HepG2 (cell line): Measurements from ENCODE around the gene RNF123. TPM values are rescaled to one million over a fixed set of nuclear protein-coding genes. Genes with fewer than 3 reads are reported as not detected.

Source experiments
- ARHGAP35 ChIP-seq: sonication (generic); formaldehyde crosslinking; IDR thresholded peaks from 2 replicates; pipeline ENCODE4 v1.9.0; 2022; ENCODE audit warnings: mild to moderate bottlenecking, inconsistent platforms, moderate library complexity, missing genetic modification reagents, borderline replicate concordance
- ATAD3A ChIP-seq: sonication (generic); formaldehyde crosslinking; IDR thresholded peaks from 2 replicates; pipeline ENCODE4 v1.4.0; 2020; ENCODE audit warnings: missing genetic modification reagents
- EEA1 ChIP-seq: sonication (generic); formaldehyde crosslinking; IDR thresholded peaks from 2 replicates; pipeline ENCODE4 v1.5.1; 2020; ENCODE audit warnings: mild to moderate bottlenecking, missing genetic modification reagents, borderline replicate concordance
- FOXJ3 ChIP-seq: sonication (generic); formaldehyde crosslinking; IDR thresholded peaks from 2 replicates; pipeline ENCODE4 v1.4.0; 2020; ENCODE audit warnings: missing genetic modification reagents, mild to moderate bottlenecking, borderline replicate concordance
- GFI1 ChIP-seq: sonication (generic); formaldehyde crosslinking; IDR thresholded peaks from 2 replicates; pipeline ENCODE4 v1.5.0; 2020; ENCODE audit warnings: missing genetic modification reagents, mild to moderate bottlenecking, borderline replicate concordance
- HNRNPH1 ChIP-seq: fragments of 200-400 bp; formaldehyde crosslinking; optimal IDR thresholded peaks from 2 replicates; pipeline ENCODE3; 2017; ENCODE audit warnings: mild to moderate bottlenecking, low read depth, low read length
- MAFK ChIP-seq, 2 experiments: IDR thresholded peaks in 1 of 2; conservative IDR thresholded peaks in 1 of 2; 2 replicates each; pipeline ENCODE4 v1.6.1; 2011; ENCODE audit warnings: improper control_type of control experiment in 2 of 2, low read length in 2 of 2
- NFIC ChIP-seq: IDR thresholded peaks from 2 replicates; pipeline ENCODE4 v1.6.1; 2012; ENCODE audit warnings: mild to moderate bottlenecking, low read length, inconsistent platforms
- SETDB1 ChIP-seq: sonication (generic); formaldehyde crosslinking; IDR thresholded peaks from 2 replicates; pipeline ENCODE4 v1.5.1; 2020; ENCODE audit warnings: missing genetic modification reagents, mild to moderate bottlenecking, borderline replicate concordance
- SRSF1 ChIP-seq: fragments of 200-400 bp; formaldehyde crosslinking; optimal IDR thresholded peaks from 2 replicates; pipeline ENCODE3; 2017; ENCODE audit warnings: mild to moderate bottlenecking, low read depth, low read length, moderate library complexity
- YEATS4 ChIP-seq: sonication (generic); formaldehyde crosslinking; IDR thresholded peaks from 2 replicates; pipeline ENCODE4 v1.4.0; 2020; ENCODE audit warnings: missing genetic modification reagents, borderline replicate concordance
- ZNF251 ChIP-seq: sonication (generic); formaldehyde crosslinking; IDR thresholded peaks from 2 replicates; pipeline ENCODE4 v1.9.0; 2021; ENCODE audit warnings: mild to moderate bottlenecking, missing genetic modification reagents
- ZNF253 ChIP-seq: sonication (generic); formaldehyde crosslinking; IDR thresholded peaks from 2 replicates; pipeline ENCODE4 v1.8.0; 2022; ENCODE audit warnings: mild to moderate bottlenecking, missing genetic modification reagents, borderline replicate concordance
- ZNF350 ChIP-seq: sonication (generic); formaldehyde crosslinking; IDR thresholded peaks from 2 replicates; pipeline ENCODE4 v1.4.0; 2020; ENCODE audit warnings: mild to moderate bottlenecking, low read depth, missing genetic modification reagents, borderline replicate concordance
- ZNF567 ChIP-seq: sonication (generic); formaldehyde crosslinking; IDR thresholded peaks from 2 replicates; pipeline ENCODE4 v1.8.1; 2023; ENCODE audit warnings: mild to moderate bottlenecking, missing genetic modification reagents, borderline replicate concordance
- ZNF678 ChIP-seq: sonication (generic); formaldehyde crosslinking; IDR thresholded peaks from 2 replicates; pipeline ENCODE4 v1.4.0; 2020; ENCODE audit warnings: mild to moderate bottlenecking, missing genetic modification reagents
- ZNF724P ChIP-seq: sonication (generic); formaldehyde crosslinking; IDR thresholded peaks from 2 replicates; pipeline ENCODE4 v1.8.0; 2022; ENCODE audit warnings: missing genetic modification reagents, borderline replicate concordance
- polyA plus RNA-seq, 8 experiments: library from polyadenylated mRNA; depleted of rRNA in 3 of 8; stranded (reverse) in 7 of 8; unstranded in 1 of 8; fragments of >200 nt; fragmentation: Illumina TruSeq in 4 of 8; extraction: Trizol in 4 of 8; gene quantifications; 2 replicates each; pipeline versions ENCODE4 v1.2.1 to v1.2.3, GENCODE V29; 2011 to 2016; ENCODE audit warnings: low read depth in 4 of 8, missing spikeins in 1 of 8, mixed read lengths in 1 of 8; ENCODE audit not compliant: insufficient read depth in 1 of 8
- total RNA-seq, 5 experiments: library from RNA; depleted of rRNA; stranded (reverse); fragments of >200 nt; fragmentation: Illumina TruSeq; extraction: Trizol; gene quantifications; 2 replicates each; pipeline ENCODE4 v1.2.3, GENCODE V29; 2016; ENCODE audit warnings: low read depth in 1 of 5
- TF ChIP-seq, protein P1 (sequence below): sonication (generic); formaldehyde crosslinking; IDR thresholded peaks from 2 replicates; pipeline ENCODE4 v1.9.0; 2022; ENCODE audit warnings: missing genetic modification reagents, mild to moderate bottlenecking, borderline replicate concordance
- TF ChIP-seq, protein P2 (sequence below): sonication (generic); formaldehyde crosslinking; IDR thresholded peaks from 2 replicates; pipeline ENCODE4 v1.4.0; 2020; ENCODE audit warnings: missing genetic modification reagents
- TF ChIP-seq, protein P3 (sequence below): sonication (generic); formaldehyde crosslinking; IDR thresholded peaks from 2 replicates; pipeline ENCODE4 v1.5.0; 2020; ENCODE audit warnings: mild to moderate bottlenecking, missing genetic modification reagents, borderline replicate concordance
- TF ChIP-seq, protein P4 (sequence below): sonication (generic); formaldehyde crosslinking; IDR thresholded peaks from 2 replicates; pipeline ENCODE4 v1.4.0; 2020; ENCODE audit warnings: missing genetic modification reagents

Gene RNF123
- total and polyA plus RNA-seq, 2 of the 13 experiments (the other 11 are each of a cell fraction or from before 2014, with no cell fraction given) = 29.9 to 82.2 TPM

DNA sequence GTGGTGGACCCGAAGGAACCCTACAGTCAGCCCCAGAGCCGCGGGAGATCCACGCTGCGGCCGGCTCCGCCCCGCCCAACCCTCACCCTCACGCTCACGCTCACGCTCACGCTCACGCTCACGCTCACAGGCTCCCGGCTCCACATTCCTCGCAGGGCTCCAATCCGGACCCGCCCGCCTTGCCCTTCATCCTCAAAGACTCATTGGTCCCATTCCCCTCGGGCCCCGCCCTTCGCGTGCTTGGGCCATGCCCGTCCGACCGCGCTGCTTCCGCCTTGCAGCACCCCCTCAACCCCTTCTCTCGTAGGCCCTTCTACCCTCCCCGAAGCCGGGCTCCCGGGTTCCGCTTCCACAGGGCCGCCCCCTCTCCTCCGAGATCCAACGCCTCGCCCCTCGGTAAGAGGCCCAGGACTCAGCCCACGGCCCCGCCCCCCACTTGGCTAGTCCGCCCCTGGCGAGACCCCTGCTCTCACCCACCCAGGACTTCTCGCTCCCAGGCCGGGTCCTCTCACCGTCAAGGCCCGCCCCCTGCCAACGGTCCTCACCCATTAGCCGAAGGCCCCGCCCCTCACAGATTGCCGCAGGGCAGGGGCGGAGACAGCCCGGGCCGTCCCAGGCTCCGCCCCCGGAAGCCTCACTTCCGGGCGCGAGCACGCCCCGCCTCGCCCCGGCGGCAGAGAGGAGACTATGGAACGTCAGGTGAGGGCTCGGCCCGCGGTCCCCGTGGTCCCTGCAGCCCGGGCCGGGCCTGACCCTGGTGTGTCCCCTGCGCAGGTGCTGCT, 15.5 kb upstream of the RNF123 start, which contains the start of gene APEH (continued):
- TF ChIP-seq ATAD3A (CRISPR knock-in tag) (no peak), ZNF678 (CRISPR knock-in tag) (no peak), SETDB1 (CRISPR knock-in tag) (no peak), ZNF567 (no peak; the same call in 1 of the 2 replicates), ZNF350 (CRISPR knock-in tag) (no peak; the same call in 1 of the 2 replicates), NFIC (no peak), EEA1 (CRISPR knock-in tag) (no peak), HNRNPH1 (peak; percentile 14), GFI1 (CRISPR knock-in tag) (no peak; the same call in 1 of the 2 replicates), ZNF724P (CRISPR knock-in tag) (no peak), SRSF1 (peak; percentile 90), ZNF253 (CRISPR knock-in tag) (no peak; the same call in 1 of the 2 replicates), YEATS4 (CRISPR knock-in tag) (peak; percentile 50; the same call in 1 of the 2 replicates), FOXJ3 (CRISPR knock-in tag) (no peak), MAFK (conservative IDR thresholded peaks at IDR 0.05 in 1 of 2, IDR thresholded peaks at IDR 0.05 in 1 of 2; ENCODE audit: low read length in 2 of 2) (no peak), ARHGAP35 (peak; percentile 67; the same call in 1 of the 2 replicates), ZNF251 (CRISPR knock-in tag) (no peak)
- TF ChIP-seq, protein P1, sequence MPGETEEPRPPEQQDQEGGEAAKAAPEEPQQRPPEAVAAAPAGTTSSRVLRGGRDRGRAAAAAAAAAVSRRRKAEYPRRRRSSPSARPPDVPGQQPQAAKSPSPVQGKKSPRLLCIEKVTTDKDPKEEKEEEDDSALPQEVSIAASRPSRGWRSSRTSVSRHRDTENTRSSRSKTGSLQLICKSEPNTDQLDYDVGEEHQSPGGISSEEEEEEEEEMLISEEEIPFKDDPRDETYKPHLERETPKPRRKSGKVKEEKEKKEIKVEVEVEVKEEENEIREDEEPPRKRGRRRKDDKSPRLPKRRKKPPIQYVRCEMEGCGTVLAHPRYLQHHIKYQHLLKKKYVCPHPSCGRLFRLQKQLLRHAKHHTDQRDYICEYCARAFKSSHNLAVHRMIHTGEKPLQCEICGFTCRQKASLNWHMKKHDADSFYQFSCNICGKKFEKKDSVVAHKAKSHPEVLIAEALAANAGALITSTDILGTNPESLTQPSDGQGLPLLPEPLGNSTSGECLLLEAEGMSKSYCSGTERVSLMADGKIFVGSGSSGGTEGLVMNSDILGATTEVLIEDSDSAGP = peak; percentile 84
- TF ChIP-seq, protein P2, sequence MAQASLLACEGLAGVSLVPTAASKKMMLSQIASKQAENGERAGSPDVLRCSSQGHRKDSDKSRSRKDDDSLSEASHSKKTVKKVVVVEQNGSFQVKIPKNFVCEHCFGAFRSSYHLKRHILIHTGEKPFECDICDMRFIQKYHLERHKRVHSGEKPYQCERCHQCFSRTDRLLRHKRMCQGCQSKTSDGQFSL (CRISPR knock-in tag) = peak; percentile 95
- TF ChIP-seq, protein P3, sequence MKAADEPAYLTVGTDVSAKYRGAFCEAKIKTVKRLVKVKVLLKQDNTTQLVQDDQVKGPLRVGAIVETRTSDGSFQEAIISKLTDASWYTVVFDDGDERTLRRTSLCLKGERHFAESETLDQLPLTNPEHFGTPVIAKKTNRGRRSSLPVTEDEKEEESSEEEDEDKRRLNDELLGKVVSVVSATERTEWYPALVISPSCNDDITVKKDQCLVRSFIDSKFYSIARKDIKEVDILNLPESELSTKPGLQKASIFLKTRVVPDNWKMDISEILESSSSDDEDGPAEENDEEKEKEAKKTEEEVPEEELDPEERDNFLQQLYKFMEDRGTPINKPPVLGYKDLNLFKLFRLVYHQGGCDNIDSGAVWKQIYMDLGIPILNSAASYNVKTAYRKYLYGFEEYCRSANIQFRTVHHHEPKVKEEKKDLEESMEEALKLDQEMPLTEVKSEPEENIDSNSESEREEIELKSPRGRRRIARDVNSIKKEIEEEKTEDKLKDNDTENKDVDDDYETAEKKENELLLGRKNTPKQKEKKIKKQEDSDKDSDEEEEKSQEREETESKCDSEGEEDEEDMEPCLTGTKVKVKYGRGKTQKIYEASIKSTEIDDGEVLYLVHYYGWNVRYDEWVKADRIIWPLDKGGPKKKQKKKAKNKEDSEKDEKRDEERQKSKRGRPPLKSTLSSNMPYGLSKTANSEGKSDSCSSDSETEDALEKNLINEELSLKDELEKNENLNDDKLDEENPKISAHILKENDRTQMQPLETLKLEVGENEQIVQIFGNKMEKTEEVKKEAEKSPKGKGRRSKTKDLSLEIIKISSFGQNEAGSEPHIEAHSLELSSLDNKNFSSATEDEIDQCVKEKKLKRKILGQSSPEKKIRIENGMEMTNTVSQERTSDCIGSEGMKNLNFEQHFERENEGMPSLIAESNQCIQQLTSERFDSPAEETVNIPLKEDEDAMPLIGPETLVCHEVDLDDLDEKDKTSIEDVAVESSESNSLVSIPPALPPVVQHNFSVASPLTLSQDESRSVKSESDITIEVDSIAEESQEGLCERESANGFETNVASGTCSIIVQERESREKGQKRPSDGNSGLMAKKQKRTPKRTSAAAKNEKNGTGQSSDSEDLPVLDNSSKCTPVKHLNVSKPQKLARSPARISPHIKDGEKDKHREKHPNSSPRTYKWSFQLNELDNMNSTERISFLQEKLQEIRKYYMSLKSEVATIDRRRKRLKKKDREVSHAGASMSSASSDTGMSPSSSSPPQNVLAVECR (CRISPR knock-in tag) = peak; percentile 91
- TF ChIP-seq, protein P4, sequence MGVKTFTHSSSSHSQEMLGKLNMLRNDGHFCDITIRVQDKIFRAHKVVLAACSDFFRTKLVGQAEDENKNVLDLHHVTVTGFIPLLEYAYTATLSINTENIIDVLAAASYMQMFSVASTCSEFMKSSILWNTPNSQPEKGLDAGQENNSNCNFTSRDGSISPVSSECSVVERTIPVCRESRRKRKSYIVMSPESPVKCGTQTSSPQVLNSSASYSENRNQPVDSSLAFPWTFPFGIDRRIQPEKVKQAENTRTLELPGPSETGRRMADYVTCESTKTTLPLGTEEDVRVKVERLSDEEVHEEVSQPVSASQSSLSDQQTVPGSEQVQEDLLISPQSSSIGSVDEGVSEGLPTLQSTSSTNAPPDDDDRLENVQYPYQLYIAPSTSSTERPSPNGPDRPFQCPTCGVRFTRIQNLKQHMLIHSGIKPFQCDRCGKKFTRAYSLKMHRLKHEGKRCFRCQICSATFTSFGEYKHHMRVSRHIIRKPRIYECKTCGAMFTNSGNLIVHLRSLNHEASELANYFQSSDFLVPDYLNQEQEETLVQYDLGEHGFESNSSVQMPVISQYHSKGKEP (CRISPR knock-in tag) = no peak
